ENCODE data around the gene TOMT. TPM values are rescaled to one million over a fixed set of nuclear protein-coding genes. Genes with fewer than 3 reads are reported as not detected.

The TOMT gene
- total RNA-seq, 1 donor from 2014 or later: not detected

DNA sequence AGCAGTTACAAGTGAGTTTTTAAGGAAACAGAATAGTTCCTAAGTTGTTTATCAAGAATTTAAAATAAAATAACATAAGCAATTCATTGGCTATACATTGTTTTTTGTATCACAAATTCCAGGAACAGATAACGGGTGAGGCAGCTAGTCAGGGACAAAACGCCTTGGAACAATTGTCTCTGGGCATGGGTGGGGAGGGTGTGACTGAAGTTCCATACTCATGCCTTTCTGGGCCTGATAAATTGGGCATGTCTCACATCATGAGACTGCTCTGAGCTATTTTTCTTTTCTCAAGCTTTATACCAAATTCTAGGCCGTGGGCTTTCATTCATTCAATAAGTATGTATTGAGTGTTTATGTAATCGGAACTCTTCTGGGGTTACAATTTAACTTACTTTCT, 51.4 kb downstream of the TOMT start:
- Mint-ChIP-seq H3K27me3 (ENCODE audit: insufficient read depth, low read depth) (peaks cover 3% of the 10 kb centered on the region), H3K36me3 (no peaks in the 10 kb centered on the region), H3K4me3 (no peak overlapping the region), H3K4me1 (no peaks in the 10 kb centered on the region), H3K9me3 (no peaks in the 10 kb centered on the region), H3K27ac (no peak overlapping the region)
- H3K27ac ChIP-seq: no peak overlapping the region
- TF ChIP-seq EZH2phosphoT487 (IDR thresholded peaks at IDR 0.05): no peak
- no peak for TF ChIP-seq EZH2 (IDR thresholded peaks at IDR 0.05)
- TF ChIP-seq, protein P1, sequence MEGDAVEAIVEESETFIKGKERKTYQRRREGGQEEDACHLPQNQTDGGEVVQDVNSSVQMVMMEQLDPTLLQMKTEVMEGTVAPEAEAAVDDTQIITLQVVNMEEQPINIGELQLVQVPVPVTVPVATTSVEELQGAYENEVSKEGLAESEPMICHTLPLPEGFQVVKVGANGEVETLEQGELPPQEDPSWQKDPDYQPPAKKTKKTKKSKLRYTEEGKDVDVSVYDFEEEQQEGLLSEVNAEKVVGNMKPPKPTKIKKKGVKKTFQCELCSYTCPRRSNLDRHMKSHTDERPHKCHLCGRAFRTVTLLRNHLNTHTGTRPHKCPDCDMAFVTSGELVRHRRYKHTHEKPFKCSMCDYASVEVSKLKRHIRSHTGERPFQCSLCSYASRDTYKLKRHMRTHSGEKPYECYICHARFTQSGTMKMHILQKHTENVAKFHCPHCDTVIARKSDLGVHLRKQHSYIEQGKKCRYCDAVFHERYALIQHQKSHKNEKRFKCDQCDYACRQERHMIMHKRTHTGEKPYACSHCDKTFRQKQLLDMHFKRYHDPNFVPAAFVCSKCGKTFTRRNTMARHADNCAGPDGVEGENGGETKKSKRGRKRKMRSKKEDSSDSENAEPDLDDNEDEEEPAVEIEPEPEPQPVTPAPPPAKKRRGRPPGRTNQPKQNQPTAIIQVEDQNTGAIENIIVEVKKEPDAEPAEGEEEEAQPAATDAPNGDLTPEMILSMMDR (IDR thresholded peaks at IDR 0.05): no peak
- no peaks in the 10 kb centered on the region for H3K4me1 ChIP-seq
- H3K4me3 ChIP-seq: no peak overlapping the region
- H3K9me3 ChIP-seq (ENCODE audit: low read depth): no peaks in the 10 kb centered on the region
- H2AFZ ChIP-seq (replicated peaks): no peak overlapping the region
- H4K20me1 ChIP-seq (ENCODE audit: low read depth): no peaks in the 10 kb centered on the region
- no peaks in the 10 kb centered on the region for H3F3A ChIP-seq (ENCODE audit: low read depth)
- no peaks in the 10 kb centered on the region for H3K36me3 ChIP-seq
- no peaks in the 10 kb centered on the region for H3K27me3 ChIP-seq
- no peak overlapping the region for H3K9ac ChIP-seq
- H3K4me2 ChIP-seq: no peak overlapping the region
- no peak for DNase-seq (ENCODE audit: low spot score)
- no peaks in the 10 kb centered on the region for H3K79me2 ChIP-seq (ENCODE audit: low read depth)

Small RNAs within 50 kb of the gene (microRNA-seq; reads per million reads assigned to microRNA genes)
- not detected for gene MIR3165

Small RNAs within 50 kb of the gene (small RNA-seq; reads per million reads assigned to genes)
- not detected for gene MIR3165

Other genes starting within 250 kb of the TOMT start
- not detected in 2 replicates for gene DEFB131B, start 227.5 kb upstream of the TOMT start, total RNA-seq (ENCODE audit: low replicate concordance)
- gene XNDC1N, start 177.3 kb upstream of the TOMT start, total RNA-seq (ENCODE audit: low replicate concordance): 6.6 and 14.8 TPM in 2 replicates
- gene RNF121, start 176.9 kb upstream of the TOMT start, total RNA-seq (ENCODE audit: low replicate concordance): 16.7 and 31.8 TPM in 2 replicates
- gene IL18BP, start 107.0 kb upstream of the TOMT start, total RNA-seq (ENCODE audit: low replicate concordance): 7.5 and 10.3 TPM in 2 replicates
- gene NUMA1, start 25.4 kb upstream of the TOMT start, total RNA-seq (ENCODE audit: low replicate concordance): 130 and 337 TPM in 2 replicates
- gene LRRC51, start 25.1 kb upstream of the TOMT start, total RNA-seq (ENCODE audit: low replicate concordance): 10.5 and 15.0 TPM in 2 replicates
- gene LAMTOR1, start 2.6 kb upstream of the TOMT start, total RNA-seq (ENCODE audit: low replicate concordance): 41.6 and 73.2 TPM in 2 replicates
- 44.7 and 45.6 TPM in 2 replicates for gene ANAPC15, start 6.8 kb downstream of the TOMT start, total RNA-seq (ENCODE audit: low replicate concordance)
- not detected in 2 replicates for gene FOLR3, start 29.8 kb downstream of the TOMT start, total RNA-seq (ENCODE audit: low replicate concordance)
- gene FOLR1, start 86.2 kb downstream of the TOMT start, total RNA-seq (ENCODE audit: low replicate concordance): 3.6 and 9.6 TPM in 2 replicates
- gene FOLR2, start 110.9 kb downstream of the TOMT start, total RNA-seq (ENCODE audit: low replicate concordance): not detected in 2 replicates
- 30.8 and 64.8 TPM in 2 replicates for gene INPPL1, start 118.8 kb downstream of the TOMT start, total RNA-seq (ENCODE audit: low replicate concordance)
- gene PHOX2A, start 138.3 kb downstream of the TOMT start, total RNA-seq (ENCODE audit: low replicate concordance): not detected in 2 replicates

Measured in neural progenitor cell (in vitro differentiated cells).